Measurements from ENCODE around the gene SFT2D3.
A peak's percentile ranks its signal among the peaks of the same experiment; 100 is the strongest.

The SFT2D3 gene

DNA sequence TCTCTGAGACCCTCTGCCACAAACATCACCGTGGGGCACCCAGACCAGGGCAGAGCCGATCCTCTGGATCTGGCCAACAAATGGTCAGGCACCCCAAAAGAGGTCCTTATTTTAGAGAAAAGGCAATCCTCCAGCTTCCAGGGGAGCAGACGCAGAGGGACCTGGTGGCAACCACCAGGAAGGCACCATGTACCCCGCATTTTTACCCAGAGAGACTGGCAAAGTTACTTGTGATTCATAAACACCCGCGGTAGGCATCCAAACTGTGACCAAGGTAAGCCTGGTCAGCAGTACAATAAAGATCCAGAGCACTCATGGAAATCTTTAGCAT, 36.4 kb upstream of the SFT2D3 start:
- no peak for DNase-seq

DNA sequence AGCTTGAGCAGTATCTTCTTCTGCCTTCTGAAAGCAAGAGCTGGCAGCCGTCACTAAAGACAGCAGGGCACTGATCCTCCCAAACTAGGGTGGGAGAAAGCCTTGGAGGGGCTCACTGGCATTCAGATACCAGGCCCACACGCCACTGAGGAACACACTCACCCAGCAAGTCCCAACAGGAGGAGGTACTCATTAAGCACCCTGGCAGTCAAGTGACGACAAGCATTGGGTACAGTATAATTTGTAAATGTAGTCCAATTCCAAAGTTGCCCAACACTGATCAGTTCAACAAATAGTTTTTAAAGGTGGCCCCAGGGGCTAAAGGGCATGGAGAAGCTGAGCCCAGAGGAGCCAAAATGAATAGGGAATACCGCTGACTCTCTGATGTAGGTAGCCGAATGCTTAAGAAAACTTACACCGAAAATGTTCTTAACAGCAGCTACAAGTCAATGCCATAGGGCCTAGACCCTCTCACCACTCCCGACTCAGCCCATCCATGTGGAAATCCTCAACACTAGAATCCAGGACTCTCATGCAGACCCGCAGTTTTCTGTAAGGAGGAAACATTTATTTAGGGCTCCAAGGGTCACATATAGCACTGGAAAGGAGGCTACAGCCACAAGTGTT, 35.9 kb upstream of the SFT2D3 start:
- DNase-seq: no peak

DNA sequence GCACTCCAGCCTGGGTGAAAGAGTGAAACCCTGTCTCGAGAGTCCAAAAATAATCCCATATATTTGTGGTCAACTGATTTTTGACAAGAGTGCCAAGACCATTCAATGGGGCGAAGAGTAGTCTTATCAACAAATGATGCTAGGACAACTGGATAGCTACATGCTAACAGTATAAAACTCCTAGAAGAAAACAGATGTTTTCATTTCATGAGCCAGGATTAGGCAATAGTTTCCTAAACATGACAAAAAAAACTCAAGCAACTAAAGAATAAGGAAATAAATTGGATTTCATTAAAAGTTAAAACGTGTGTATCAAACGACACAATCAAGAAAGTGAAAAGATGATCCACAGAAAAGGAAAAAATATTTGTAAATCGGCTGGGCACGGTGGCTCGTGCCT, 32.2 kb upstream of the SFT2D3 start:
- no peak for DNase-seq

DNA sequence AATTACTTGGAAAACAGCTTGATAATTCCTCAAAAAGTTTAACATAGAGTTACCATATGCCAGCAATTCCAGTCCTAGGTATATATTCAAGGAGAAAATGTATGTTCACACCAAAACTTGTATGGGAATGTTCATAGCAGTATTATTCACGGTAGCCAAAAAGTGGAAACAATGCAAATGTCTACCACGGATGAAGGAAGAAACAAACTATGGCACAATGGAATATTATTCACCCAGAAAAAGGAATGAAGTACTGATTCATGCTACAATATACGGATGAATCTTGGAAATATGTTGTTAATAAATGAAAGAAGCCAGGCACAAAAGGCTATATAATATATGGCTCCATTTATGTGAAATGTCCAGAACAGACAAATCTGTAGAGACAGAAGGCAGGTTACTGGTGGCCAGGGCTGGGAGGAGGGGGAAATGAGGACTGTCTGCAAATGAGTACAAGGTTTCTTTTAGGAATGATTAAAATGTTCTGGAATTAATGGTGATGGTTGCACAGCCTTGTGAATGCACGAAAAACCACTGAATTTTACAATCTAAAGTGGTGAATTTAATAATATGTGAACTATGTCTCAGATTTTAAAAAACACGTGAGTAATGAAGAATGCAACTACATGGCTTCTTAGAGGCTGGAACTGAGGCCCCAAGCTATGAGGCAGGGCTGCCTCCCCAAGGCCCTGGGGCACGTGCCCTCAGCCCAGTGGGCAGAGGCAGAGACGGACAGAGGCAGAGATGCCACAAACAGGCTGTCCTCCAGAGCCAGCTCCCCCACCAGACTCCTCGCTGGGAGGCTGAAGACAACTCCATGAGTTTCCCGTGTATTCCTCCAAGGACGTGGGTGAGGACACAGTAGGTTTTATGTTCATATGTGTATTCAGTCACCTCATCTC, 31.0 kb upstream of the SFT2D3 start:
- no peak for DNase-seq

DNA sequence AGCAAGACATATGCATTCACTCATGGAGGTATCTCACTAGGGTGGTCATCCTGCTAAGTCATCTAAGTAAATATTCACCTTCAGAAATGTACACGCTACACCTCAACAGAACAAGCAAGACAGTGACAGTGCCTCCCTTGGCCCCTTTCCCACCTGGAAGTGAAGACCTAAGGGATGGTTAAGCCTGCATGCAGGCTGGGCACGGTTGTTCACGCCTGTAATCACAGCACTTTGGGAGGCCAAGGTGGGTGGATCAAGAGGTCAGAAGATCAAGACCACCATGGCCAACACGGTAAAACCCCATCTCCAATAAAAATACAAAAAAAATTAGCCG, 30.4 kb upstream of the SFT2D3 start:
- no peak for DNase-seq

DNA sequence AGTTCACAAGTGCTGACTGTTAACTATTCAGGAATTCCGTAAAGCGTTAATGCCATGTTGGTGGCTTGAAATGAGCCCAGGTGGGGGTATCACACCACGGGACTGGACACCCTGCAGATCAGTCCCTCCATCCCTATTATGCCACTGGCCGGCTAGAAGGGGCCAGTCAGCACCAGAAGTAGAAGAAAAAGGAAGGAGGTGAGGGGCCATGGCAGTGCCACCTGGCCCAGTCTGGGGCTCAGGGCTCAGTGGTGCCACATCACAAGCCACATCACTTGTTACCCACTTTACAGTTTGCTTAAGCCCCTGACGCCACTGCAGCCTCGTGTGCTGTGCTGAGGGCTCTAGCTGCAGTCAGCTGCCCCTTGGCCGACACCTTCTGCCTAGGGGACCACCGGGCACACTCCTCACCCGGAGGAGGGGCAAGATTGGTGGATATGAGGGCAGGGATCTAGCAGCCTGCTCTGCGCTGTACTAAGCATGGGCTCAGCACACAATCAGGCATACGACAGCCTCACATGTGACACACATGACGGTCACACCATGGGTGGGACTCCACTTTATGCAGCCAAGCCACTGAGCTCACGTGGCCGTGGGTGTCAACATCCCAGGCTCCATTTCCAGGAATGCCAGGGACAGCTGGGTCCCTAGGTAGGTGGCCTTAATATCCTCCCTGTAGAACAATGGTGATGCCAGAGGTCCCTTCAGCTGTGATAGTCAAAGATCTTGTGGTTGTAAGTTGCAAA, 29.6 kb upstream of the SFT2D3 start:
- no peak for DNase-seq

DNA sequence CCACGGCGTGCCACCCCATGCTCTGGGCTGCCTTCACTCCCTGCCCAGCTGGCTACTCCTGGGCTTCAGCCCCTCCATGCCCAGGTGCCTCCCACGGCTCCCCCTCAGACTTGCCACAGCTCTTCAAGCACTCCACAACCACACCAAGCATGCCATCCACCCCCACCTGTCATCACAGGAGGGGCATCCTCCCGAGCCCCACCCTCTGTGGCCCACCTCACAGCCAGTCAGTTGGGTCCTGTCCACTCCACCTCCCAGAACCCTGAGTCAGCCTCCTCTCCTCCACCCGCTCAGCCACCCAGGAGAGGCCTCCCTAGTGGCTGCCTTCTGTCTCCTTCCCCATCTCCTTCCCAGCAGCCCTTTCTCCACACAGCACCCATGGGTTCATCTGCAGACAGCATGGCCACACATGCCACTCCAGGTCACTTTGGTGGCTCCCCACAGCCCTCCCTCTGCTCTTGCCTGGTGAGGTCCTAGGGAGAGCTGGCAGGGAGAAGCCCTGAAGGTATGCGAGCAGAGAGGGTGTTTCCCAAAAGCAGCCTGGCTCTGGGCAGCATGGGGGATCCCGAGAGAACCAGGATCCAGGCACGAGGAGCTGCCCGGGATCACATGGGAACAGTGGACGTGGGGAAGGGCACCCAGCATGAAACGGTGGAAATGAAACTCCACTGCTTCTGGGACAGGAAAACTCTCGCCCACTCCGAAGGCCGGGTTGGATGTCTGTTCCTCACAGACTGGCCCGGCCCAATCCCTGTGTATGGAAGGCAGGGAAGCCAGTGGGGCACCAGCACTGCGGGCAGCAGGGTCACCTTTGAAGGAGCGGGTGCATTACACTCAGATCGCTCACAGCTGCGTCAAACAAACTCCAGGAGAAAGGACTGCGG, 28.7 kb upstream of the SFT2D3 start:
- DNase-seq: no peak

DNA sequence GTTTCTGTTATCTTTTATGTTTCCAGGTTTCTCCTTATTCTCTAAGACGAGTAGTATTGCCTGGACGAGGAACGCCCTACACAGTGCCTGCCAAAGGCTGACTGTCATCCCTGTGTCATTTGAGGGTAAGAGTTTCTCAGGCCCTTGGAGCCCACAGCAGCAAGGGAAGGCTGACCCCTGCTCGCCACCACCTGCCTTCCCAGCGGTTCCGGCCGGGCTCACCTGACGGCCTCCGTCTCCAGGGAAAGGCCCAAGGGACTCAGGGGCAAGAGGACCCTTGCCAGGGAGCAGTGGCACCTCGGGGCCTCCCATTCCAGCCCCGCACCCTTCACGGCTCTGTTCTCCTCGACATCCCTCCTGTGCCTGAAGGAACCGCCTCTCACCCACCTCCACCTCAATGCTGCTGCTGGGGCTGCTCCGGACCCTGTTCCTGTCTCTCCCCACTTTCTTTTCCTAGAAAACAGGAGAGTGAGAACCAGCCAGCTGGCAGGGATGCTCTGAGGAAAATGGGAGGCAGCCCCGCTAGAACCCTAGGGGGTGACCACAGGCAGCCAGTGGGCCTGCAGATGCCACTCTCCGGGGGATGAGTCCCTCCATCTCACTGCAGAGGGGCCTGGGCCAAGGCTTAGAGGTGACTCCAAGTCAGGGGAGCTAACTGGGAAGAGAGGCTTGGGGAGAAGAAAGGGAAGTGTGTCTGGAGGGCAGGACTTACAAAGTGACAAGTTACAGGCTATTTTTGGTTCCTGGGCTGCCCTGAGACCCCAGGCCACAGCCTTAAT, 27.8 kb upstream of the SFT2D3 start:
- DNase-seq: no peak

DNA sequence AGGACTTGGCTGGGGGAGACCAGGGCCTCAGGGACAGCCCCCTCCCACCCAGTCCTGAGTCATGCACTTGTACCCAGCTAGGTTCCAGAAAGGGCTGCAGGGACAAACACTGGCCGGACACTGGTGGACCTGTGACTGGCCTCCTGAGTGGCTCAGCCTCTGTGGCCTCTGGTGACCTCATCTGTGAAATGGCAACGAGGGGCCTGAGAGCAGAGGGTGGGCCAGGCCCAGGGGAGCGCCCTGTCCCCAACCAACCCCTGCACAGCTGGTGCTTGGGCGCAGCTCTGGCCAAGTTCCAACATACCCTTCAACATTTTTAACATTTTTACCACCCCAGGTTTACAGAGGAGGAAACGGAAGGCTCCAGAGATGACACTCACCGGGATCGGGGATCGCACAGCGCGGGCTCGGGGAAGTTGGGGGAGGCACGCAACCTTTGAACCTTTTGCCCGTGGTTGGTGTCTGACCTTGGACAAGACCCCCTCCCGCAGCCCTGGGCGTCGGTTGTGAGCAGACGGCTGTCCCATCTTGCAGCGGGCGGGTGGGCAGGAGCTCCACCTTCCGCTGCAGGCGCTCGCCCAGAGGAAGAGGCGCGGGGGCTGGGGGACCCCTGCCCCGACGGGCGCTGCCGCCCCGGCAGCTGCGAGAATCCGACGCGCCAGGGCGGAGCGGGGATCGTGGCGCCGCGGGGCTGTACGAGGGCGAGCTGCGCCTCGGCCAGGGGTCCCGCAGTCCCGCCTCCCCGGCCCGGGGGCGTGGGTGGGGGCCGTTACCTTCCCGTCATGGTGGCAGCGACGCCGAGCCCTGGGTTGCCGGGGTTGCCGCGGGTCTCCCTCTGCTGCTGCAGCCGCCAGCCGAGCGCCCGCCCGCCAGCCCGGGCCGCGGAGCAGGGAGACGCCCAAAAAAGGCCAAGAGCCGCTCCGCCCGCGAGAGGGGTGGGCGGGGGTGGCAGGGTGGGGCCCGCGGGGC, 26.8 kb upstream of the SFT2D3 start:
- DNase-seq: peak; percentile 67

DNA sequence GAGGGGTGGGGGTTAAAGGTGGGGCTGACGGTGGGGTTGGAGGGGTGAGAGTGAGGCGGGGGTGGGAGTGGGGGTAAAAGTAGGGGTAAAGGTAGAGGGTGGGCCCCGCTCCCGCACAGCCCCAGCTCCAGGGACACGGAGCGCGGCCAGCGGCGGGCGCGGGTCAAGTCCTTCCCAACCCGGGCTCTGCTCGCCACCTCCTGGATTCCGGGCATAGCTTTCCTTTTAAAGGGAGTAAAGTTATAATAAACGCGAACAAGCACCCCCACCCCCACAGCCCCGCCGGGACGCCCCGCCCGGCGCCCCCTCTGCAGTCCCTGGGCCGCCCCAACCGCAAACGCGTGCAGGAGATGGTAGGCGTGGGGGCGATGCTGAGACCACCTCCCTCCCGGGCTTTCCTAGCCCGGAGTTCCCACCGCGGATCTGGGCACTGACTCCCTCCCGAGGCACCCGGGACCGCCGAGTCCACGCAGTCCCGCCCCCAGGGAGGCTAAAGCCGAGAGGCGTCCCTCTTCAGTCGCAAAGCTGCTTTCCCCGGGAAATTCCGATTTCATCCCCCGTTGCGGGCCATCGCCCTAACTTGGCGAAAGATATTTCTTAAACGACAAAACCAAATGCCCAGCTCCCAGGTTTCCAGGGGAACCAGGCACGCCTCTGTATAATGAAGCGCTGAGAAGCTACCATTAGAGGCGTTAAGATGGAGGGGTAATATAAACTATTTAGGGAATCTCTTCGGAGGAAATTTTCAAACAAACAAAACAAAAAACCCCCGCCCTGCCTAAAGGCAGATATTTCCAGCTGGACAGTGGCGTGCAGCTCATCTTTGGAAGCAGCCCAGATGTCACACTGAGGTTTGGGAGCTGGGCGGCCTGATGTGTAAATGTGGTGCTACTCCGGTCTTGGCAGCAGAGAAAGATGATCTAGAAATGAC, 25.7 kb upstream of the SFT2D3 start, which contains the start of gene LIMS2:
TSS of gene LIMS2 (minus strand) at position 200 of the 931 bp plus-strand sequence. CDS start 506 bp downstream, outside the sequence.
- DNase-seq: no peak

DNA sequence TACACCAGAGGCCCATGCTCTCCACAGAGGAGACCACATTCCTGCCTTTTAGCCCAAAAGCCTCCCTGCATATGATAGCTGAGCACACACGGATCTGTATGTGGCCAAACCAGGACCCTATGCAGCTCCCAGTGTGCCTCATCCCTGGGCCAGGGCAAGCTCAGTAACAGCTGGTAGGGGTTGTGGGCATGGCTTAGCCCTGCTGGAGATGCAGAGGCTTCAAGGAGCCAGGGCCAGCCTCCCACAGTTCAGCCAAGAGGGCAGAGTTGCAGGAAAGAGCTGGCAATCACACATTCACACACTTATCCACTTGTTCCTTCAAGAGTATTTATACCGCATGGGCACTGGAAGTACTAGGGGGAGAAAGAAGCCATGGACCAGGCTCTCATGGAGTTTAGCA, 24.4 kb upstream of the SFT2D3 start:
- no peak for DNase-seq

DNA sequence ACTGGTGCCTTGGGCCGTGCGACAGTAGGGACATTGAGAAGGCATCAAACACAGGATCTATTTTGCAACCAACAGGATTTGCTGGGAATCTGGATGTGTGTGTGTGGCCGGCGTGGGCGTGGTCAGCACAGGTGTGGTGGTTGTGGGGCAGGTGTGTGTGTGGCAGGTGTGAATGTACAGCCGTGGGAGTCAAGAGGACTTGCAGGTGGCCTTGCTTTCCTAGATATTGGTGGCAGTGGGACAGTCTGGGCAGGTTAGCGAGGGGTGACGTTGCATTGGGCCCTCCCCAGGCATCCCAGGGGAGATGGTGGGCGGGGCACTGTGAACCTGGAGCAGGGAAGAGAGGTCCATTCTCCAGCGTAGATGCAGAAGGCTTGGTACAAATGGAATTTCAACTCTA, 22.8 kb upstream of the SFT2D3 start:
- DNase-seq: no peak

DNA sequence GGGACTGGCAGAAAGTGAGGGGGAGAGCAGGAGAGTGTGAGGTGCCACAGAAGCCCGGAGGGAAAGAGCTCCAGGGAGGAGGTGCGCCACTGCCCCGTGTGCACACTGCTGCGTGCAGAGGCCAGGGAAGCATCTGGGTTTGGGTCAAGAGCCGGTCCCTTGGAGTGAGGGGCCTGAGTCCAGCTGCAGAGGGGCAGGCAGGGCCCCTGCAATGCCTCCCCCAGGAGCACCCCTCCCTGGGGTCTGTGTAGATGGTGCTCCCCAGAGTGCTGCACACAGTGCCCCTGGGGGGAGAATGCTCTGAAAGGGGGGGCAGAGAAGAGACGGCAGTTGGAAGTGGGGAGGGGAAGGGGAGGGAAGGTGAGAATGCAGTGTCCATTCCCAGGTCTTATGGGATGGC, 22.3 kb upstream of the SFT2D3 start:
- no peak for DNase-seq

DNA sequence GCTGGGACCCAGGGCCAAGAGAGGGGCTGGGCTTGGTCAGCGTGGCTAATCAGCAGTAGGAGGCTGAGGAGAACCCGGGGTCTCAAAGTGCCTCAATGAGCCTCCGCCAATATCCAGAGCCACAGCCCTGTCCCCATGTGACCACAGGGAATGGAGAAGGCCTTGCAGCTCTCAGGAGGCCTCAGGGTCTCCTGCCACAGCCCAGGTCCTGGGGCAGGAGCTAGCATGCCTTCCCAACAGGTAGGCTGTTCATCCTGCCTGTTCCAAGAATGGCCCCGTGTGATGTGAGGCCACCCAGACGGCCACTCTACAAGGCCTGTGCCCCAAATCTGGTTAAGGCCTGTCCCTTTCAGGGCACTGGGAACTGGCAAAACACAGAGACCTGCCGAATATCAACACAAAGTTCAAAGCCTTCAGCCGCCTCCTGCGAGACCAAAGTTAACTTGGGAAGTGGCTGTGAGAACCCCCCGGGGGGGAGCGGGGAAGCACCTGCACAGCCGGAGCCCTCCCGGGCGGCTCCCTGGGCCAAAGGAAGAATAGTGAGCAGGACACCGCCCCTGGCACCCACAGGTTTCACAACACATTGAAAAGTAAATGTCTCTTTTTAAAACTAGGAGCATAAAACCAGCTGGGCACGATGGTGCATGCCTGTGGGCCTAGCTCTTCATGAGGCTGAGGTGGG, 21.5 kb upstream of the SFT2D3 start:
- no peak for DNase-seq

DNA sequence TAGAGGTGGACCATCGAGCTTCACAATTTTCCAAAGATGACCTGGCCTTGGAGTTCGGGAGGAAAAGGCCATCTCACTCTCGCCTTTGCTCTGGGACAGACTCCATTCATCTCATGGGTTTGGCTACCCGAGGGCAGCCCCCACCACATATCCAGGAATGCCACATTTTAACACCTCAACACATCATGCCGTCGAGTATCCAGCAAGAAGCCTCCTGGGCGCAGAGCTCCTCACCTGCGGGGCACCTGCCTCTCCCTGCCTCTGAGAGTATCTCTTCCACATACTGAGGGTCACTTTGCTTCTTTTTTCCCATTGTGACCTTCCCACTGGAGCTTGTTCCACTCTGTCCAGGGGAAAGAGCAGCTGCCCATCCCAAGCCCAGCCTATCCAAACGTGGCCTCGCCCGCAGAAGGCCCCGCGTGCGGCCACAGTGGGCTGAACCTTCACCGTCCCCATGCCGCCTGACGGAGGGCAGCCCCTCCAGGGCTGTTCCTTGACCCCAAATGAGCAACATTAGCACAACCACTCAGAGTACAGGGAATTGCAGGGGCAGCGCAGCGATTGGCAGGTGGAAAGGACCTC, 20.5 kb upstream of the SFT2D3 start:
- peak; percentile 52 for DNase-seq

DNA sequence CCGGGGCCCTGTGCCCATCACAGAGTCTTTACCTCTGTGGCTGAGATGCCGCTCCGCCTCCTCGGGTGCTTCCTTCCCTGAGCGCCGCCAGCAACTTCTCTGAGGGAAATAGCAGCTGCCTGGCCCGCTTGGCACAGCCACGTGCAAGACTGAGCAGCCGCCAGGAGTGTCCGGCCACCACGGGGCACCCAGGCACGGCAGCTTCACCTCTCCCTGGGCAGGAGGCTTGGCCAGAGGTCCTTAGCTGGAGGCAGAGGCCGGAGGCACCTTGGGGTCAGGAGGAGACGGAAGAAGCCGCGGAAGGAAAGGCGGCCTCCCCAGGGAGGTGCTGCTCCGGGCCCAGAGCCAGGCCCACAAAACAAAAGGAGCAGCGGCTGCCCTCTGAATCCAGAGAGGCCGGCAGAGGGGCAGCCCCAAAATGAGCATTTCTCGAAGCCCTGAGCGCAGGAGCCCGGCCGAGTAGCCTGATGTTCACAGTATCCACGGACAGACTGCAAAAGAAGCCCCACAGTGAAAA, 20.0 kb upstream of the SFT2D3 start:
- no peak for DNase-seq

DNA sequence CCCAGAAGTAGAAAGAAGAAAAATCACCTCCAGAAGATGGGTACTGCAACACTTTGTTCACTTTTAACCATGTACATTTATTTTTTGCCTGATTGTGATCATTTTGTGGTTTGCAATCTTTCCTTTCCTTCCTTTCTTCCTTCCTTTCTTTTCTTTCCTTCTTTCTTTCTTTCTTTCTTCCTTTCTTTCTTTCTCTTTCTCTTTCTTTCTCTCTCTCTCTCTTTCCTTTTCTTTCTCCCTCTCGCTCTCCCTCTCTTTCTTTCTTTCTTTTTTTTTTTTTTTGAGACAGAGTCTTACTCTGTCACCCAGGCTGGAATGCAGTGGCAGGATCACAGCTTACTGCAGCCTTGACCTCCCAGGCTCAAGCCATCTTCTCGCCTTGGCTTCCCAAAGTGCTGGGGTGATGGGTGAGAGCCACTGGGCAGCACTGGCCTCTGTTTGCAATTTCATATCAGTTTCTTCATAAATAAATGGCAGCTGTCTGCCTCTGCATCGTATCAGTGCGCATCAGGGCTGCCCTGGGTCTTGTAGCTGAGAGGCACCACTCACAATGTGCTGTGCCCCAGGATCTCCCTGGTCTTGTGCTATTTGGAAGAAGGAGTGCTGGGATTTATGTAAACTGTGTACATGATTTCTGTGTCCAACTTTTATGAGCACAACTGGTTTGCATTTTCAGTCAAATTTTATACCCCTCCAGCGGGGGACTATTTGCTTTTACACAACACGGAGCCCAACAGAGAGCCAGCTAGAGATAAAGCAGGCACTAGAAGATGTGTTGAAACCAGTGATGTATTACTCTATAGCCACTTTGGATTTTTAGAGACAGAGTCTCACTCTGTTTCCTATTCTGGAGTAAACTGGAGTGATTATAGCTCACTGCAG, 19.1 kb upstream of the SFT2D3 start:
- DNase-seq: peak; percentile 19

Data from activated CD8-positive, alpha-beta memory T cell treated with anti-CD3 and anti-CD28 coated beads for 24 hours (primary cell).